Karpas-422 (cell line): Measurements from ENCODE around the gene RARA. TPM values are rescaled to one million over a fixed set of nuclear protein-coding genes. Genes with fewer than 3 reads are reported as not detected.
A peak's percentile ranks its signal among the peaks of the same experiment; 100 is the strongest.
"Not testable (repeated sequence)": the region's sequence is repeated elsewhere in the genome, so short reads cannot be mapped to it uniquely, and the experiment has no call there.

Experiments
- DNase-seq: peaks from one replicate; pipeline ENCODE4 v3.0.0-alpha.2; 2015
- H2AFZ ChIP-seq: fragments of 200-600 bp; sonication (generic); 2 replicates; pipeline ENCODE4 v1.6.1; 2014; ENCODE audit warnings: antibody characterized with exemption, low read length, mixed read lengths
- H3K27ac ChIP-seq: fragments of 200-600 bp; sonication (generic); 2 replicates; pipeline ENCODE4 v1.5.1; 2014; ENCODE audit warnings: mild to moderate bottlenecking, low read length, moderate library complexity
- H3K27me3 ChIP-seq: fragments of 200-600 bp; sonication (generic); 2 replicates; pipeline ENCODE4 v1.6.1; 2014; ENCODE audit warnings: low read length, mixed read lengths
- H3K36me3 ChIP-seq: fragments of 200-600 bp; sonication (generic); 2 replicates; pipeline ENCODE4 v1.6.1; 2014; ENCODE audit warnings: low read length, mixed read lengths; ENCODE audit not compliant: insufficient read depth
- H3K4me1 ChIP-seq: fragments of 200-600 bp; sonication (generic); 2 replicates; pipeline ENCODE4 v1.6.1; 2014; ENCODE audit warnings: mild to moderate bottlenecking, low read length, mixed read lengths
- H3K4me2 ChIP-seq: fragments of 200-600 bp; sonication (generic); 2 replicates; pipeline ENCODE4 v1.6.1; 2014; ENCODE audit warnings: low read length, low read depth, mild to moderate bottlenecking; ENCODE audit not compliant: poor library complexity, severe bottlenecking
- H3K4me3 ChIP-seq: fragments of 200-600 bp; sonication (generic); 2 replicates; pipeline ENCODE4 v1.5.1; 2014; ENCODE audit warnings: mild to moderate bottlenecking, antibody characterized with exemption, low read length, mixed read lengths
- H3K79me2 ChIP-seq: fragments of 200-600 bp; sonication (generic); 2 replicates; pipeline ENCODE4 v1.6.1; 2014; ENCODE audit warnings: mild to moderate bottlenecking, low read length, mixed read lengths
- H3K9ac ChIP-seq: fragments of 200-600 bp; sonication (generic); 2 replicates; pipeline ENCODE4 v1.6.0; 2014; ENCODE audit warnings: low read length
- H3K9me2 ChIP-seq: fragments of 200-600 bp; sonication (generic), shearing (Covaris generic); replicated peaks from 2 replicates; pipeline ENCODE4 v1.6.0; 2014; ENCODE audit warnings: mild to moderate bottlenecking, low read length, moderate library complexity; ENCODE audit not compliant: insufficient read depth
- H3K9me3 ChIP-seq: fragments of 300-700, 200-600 bp; sonication (generic); 2 replicates; pipeline ENCODE4 v1.6.1; 2014; ENCODE audit warnings: low read length, mixed read lengths
- H4K20me1 ChIP-seq: fragments of 200-600 bp; sonication (generic); 2 replicates; pipeline ENCODE4 v1.6.1; 2014; ENCODE audit warnings: mild to moderate bottlenecking, antibody characterized with exemption, low read length, low read depth; ENCODE audit not compliant: insufficient read depth
- total RNA-seq: library from RNA; depleted of rRNA; stranded (reverse); fragments of >200 nt; shearing (Covaris generic); gene quantifications from 2 replicates; pipeline ENCODE4 v1.2.3, GENCODE V29; 2014; ENCODE audit warnings: low replicate concordance

The RARA gene
- total RNA-seq, 1 experiment from 2014 or later: 21.8 TPM

DNA sequence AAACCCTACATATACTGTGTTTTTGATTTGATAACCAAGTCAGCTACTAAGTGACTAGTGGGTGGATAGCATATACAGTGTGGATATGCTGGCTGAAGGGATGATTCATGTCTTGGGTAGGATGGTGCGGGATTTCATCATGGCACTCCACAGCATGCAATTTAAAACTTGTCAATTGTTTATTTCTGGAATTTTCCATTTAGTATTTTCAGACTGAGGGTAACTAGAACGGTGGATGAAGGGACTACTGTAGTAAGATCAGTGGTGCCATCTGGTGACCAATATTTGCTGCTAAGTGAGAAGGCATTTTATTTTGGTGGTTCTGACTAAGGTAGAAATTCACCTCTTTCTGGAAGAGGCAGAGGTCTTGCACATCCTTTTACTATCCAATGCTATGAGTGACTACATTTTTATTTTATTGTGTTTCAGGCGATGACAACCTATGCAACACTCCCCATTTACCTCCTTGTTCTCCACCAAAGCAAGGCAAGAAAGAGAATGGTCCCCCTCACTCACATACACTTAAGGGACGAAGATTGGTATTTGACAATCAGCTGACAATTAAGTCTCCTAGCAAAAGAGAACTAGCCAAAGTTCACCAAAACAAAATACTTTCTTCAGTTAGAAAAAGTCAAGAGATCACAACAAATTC, 18.2 kb upstream of the RARA start:
- H3K79me2 ChIP-seq: peaks cover 39% of the 10 kb centered on the region
- H4K20me1 ChIP-seq: no peaks in the 10 kb centered on the region
- H2AFZ ChIP-seq: no peak overlapping the region
- H3K4me2 ChIP-seq: no peak overlapping the region
- H3K9me3 ChIP-seq: no peaks in the 10 kb centered on the region
- peaks cover 30% of the 10 kb centered on the region for H3K4me1 ChIP-seq
- DNase-seq: peak; percentile 76
- H3K36me3 ChIP-seq: peaks cover 49% of the 10 kb centered on the region
- H3K27ac ChIP-seq: no peak overlapping the region
- H3K4me3 ChIP-seq: no peak overlapping the region
- no peaks in the 10 kb centered on the region for H3K27me3 ChIP-seq
- H3K9ac ChIP-seq: no peak overlapping the region
- no peaks in the 10 kb centered on the region for H3K9me2 ChIP-seq

DNA sequence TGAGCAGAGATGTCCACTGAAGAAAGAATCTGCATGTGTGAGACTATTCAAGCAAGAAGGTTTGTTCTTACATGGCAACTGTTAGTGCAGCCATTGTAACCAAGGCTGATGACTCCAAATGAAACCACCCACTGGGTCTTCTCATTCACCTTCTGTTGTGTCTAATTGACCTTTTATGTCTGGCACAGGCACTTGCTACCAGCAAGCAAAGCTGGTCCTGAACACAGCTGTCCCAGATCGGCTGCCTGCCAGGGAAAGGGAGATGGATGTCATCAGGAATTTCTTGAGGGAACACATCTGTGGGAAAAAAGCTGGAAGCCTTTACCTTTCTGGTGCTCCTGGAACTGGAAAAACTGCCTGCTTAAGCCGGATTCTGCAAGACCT, 17.7 kb upstream of the RARA start:
- H3K4me2 ChIP-seq: no peak overlapping the region
- H3K27me3 ChIP-seq: no peaks in the 10 kb centered on the region
- H3K36me3 ChIP-seq: peaks cover 54% of the 10 kb centered on the region
- no peak overlapping the region for H2AFZ ChIP-seq
- peaks cover 30% of the 10 kb centered on the region for H3K4me1 ChIP-seq
- DNase-seq: no peak
- H4K20me1 ChIP-seq: no peaks in the 10 kb centered on the region
- H3K79me2 ChIP-seq: peaks cover 39% of the 10 kb centered on the region
- no peak overlapping the region for H3K4me3 ChIP-seq
- no peaks in the 10 kb centered on the region for H3K9me2 ChIP-seq
- no peaks in the 10 kb centered on the region for H3K9me3 ChIP-seq
- H3K9ac ChIP-seq: no peak overlapping the region
- H3K27ac ChIP-seq: no peak overlapping the region

DNA sequence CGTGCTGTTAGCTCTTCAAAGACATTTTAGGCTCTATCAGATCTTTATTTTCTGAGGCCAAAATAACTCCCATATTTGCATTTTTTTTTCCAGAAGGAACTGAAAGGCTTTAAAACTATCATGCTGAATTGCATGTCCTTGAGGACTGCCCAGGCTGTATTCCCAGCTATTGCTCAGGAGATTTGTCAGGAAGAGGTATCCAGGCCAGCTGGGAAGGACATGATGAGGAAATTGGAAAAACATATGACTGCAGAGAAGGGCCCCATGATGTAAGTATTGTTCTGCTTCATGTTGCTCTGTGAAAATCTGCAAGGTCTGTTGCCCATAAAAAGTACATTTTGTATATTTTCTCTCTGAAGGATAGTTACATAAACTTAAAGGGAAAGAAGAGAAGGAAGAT, 15.6 kb upstream of the RARA start:
- Histone ChIP-seq H3K36me3 (peaks cover 73% of the 10 kb centered on the region), H3K9ac (no peak overlapping the region), H3K9me3 (no peaks in the 10 kb centered on the region), H3K4me2 (no peak overlapping the region), H3K9me2 (no peaks in the 10 kb centered on the region), H3K27ac (no peak overlapping the region), H3K4me1 (peaks cover 23% of the 10 kb centered on the region), H3K27me3 (no peaks in the 10 kb centered on the region), H3K4me3 (no peak overlapping the region), H4K20me1 (no peaks in the 10 kb centered on the region), H2AFZ (no peak overlapping the region), H3K79me2 (peaks cover 32% of the 10 kb centered on the region)
- DNase-seq: no peak

DNA sequence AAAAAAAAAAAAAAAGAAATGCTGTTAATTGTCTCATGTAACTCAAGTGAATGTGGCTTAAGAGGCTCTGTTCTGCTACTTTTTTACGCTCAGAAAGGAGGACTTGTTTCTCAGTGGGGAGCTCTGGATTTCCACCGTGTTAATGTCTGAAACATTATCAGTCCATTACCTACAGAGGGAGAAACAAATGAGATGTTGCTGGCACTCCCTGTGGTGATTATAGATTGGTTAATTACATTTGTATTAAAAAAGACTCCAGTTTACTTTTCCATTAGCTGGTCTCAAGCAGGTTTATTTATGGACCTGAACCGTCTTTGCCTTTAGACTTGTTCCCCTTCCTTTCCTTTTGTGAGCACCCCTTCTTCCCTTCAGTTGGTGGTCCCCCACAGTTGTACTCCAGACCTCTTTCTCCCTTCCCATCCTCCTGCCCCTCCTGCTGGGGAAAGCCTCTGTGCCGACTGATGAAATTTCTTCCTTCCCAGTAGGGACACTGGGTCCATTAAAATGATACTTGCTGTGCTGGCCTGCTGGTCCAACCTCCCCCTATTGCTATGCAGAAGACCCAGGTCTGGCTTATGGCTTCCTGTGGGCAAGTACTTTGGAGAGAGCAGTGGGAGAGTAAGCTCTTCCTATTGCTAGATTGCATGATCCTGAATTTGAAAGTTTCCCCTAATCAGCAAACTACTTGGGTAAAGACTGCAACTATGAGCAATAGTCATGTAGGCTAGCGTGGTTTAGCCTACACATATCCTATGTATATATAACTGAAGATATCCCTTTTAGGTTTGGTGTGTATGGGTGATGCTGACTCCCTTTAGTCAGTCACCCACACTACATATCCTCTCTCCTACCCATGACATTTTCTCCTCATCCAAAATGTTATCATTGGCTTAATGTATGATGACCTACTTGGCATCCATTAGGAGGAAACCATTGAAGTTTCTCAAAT, 13.2 kb upstream of the RARA start:
- Histone ChIP-seq H3K36me3 (peaks cover 62% of the 10 kb centered on the region), H3K9me2 (no peaks in the 10 kb centered on the region), H3K27ac (no peak overlapping the region), H3K4me3 (no peak overlapping the region), H3K27me3 (no peaks in the 10 kb centered on the region), H3K4me2 (no peak overlapping the region), H2AFZ (no peak overlapping the region), H3K9ac (no peak overlapping the region), H4K20me1 (no peaks in the 10 kb centered on the region), H3K4me1 (peaks cover 6% of the 10 kb centered on the region), H3K9me3 (no peaks in the 10 kb centered on the region), H3K79me2 (peaks cover 10% of the 10 kb centered on the region)
- DNase-seq: no peak

DNA sequence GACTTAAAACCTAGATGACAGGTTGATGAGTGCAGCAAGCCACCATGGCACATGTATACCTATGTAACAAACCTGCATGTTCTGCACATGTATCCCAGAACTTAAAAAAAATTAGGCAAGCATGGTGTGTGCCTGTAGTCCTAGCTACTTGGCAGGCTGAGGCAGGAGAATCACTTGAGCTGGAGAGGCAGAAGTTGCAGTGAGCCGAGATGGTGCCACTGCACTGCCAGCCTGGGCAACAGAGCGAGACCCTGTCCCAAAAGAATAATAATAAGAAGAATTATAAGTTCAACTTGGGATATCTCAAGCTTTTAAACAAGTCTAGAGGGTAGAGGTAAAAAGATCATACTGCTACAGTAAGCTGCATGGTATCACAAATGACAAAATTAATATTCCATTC, 11.5 kb upstream of the RARA start:
- no peak overlapping the region for H3K27ac ChIP-seq
- H3K9ac ChIP-seq: no peak overlapping the region
- H3K36me3 ChIP-seq: peaks cover 71% of the 10 kb centered on the region
- no peak overlapping the region for H3K4me3 ChIP-seq
- no peak for DNase-seq
- H3K9me2 ChIP-seq: no peaks in the 10 kb centered on the region
- H3K4me1 ChIP-seq: no peaks in the 10 kb centered on the region; the same call in 1 of the 2 replicates
- no peaks in the 10 kb centered on the region for H3K27me3 ChIP-seq
- H3K79me2 ChIP-seq: peaks cover 3% of the 10 kb centered on the region; the same call in 1 of the 2 replicates
- no peaks in the 10 kb centered on the region for H3K9me3 ChIP-seq
- H4K20me1 ChIP-seq: no peaks in the 10 kb centered on the region
- H3K4me2 ChIP-seq: no peak overlapping the region
- H2AFZ ChIP-seq: no peak overlapping the region

DNA sequence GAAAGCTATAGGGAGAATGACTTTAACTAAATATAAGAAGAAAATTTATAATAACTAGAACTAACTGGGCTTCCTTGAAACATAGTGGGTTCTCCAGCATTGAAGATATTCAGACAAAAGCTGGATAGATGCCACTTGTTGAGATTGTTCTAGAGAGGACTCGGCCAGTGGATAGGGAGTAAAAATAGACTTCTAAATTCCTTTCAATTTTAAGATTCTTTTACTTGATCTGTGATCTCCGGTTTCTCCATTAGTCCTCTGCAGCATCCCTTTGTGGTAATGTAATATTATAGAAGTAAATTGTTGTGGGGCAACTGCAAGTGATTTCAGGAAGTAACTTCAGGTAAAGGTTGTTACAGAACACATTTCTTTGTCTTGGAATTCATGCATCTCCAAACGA, 10.3 kb upstream of the RARA start:
- no peaks in the 10 kb centered on the region for H3K27me3 ChIP-seq
- peaks cover 75% of the 10 kb centered on the region for H3K36me3 ChIP-seq
- H3K4me3 ChIP-seq: no peak overlapping the region
- no peak overlapping the region for H3K4me2 ChIP-seq
- DNase-seq: no peak
- no peaks in the 10 kb centered on the region for H3K9me3 ChIP-seq
- no peak overlapping the region for H3K9ac ChIP-seq
- no peaks in the 10 kb centered on the region for H3K4me1 ChIP-seq
- H3K9me2 ChIP-seq: no peaks in the 10 kb centered on the region
- no peak overlapping the region for H2AFZ ChIP-seq
- H4K20me1 ChIP-seq: 0 out of 2 replicates have a peak, but pooled peaks cover 5% of the 10 kb centered on the region
- no peaks in the 10 kb centered on the region for H3K79me2 ChIP-seq
- H3K27ac ChIP-seq: no peak overlapping the region

DNA sequence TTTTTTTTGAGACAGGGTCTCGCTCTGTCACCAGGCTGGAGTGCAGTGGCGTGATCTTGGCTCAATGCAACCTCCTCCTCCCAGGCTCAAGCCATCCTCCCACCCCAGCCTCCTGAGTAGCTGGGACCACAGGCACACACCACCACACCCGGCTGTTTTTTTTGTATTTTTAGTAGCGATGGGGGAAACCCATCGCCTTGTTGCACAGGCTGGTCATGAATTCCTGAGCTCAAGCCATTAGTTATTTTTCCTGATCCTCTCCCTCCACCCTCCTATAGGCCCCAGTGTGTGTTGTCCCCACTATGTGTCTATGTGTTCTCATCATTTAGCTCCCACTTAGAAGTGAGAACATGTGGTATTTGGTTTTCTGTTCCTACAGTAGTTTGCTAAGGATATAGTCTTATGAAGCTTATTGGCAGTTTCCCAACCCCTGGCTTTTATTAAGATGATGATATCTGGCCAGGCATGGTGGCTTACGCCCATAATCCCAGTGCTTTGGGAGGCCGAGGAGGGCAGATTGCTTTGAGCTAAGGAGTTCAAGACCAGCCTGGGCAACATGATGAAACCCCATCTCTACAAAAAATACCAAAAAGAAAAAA, 9.7 kb upstream of the RARA start:
- H3K27me3 ChIP-seq, DNase-seq, H2AFZ ChIP-seq, H3K4me2 ChIP-seq, H3K27ac ChIP-seq, H3K79me2 ChIP-seq, H3K9me2 ChIP-seq, H3K9ac ChIP-seq, H3K4me1 ChIP-seq, H3K4me3 ChIP-seq, H3K9me3 ChIP-seq, H4K20me1 ChIP-seq: not testable (repeated sequence)
- H3K36me3 ChIP-seq: peaks cover 74% of the 10 kb centered on the region

DNA sequence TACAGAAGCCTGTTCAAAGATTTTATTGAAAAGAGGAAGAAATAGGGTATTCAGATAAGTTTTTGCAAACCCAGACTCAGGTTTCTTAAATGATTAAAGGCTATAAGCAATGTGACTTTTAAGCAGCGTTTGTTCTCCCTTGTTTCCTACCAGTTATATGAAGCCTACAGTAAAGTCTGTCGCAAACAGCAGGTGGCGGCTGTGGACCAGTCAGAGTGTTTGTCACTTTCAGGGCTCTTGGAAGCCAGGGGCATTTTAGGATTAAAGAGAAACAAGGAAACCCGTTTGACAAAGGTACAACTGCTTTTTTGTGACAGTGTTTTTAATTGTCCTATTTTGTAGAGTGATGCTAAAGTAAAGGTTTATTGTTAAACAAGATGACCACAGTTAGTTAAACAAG, 7.7 kb upstream of the RARA start:
- no peak overlapping the region for H3K27ac ChIP-seq
- H3K79me2 ChIP-seq: no peaks in the 10 kb centered on the region
- H3K9me2 ChIP-seq: no peaks in the 10 kb centered on the region
- 0 out of 2 replicates have a peak, but pooled peaks cover 5% of the 10 kb centered on the region for H4K20me1 ChIP-seq
- H3K4me3 ChIP-seq: no peak overlapping the region
- H3K4me2 ChIP-seq: no peak overlapping the region
- no peaks in the 10 kb centered on the region for H3K9me3 ChIP-seq
- no peak overlapping the region for H3K9ac ChIP-seq
- peaks cover 56% of the 10 kb centered on the region for H3K36me3 ChIP-seq
- no peaks in the 10 kb centered on the region for H3K4me1 ChIP-seq
- H3K27me3 ChIP-seq: no peaks in the 10 kb centered on the region
- H2AFZ ChIP-seq: no peak overlapping the region
- DNase-seq: no peak
